Sciatic nerve (tissue), 2 donors: ENCODE results near the gene KDELR3. TPM values are rescaled to one million over a fixed set of nuclear protein-coding genes. Genes with fewer than 3 reads are reported as not detected.

Source experiments
- ATAC-seq: fragments of 200-7000 bp; cut with Tn5 transposase; one replicate; pipeline ENCODE4 v1.9.1; 2020; ENCODE audit warnings: mild to moderate bottlenecking, moderate library complexity
- DNase-seq: peaks from one replicate; pipeline ENCODE4 v3.0.0-alpha.2; 2020; ENCODE audit warnings: low spot score
- intact Hi-C: fragments of 100-400 bp; cut with DNase I; formaldehyde crosslinking; loops from one replicate; pipeline ENCODE4 v1.14.2; 2022
- total RNA-seq: library from RNA; stranded (reverse); fragmentation: NEBNext Ultra II Directional; extraction: Animal tissue kit (Norgen Biotek cat#: 25700); gene quantifications from one replicate; pipeline ENCODE4 v1.2.1, GENCODE V29; 2021
- donor health status: DM: no; HTN: no; CAD: no.
- donor health status: DM: no; HTN: no; CAD: no.

Gene KDELR3
- total RNA-seq, 1 donor from 2014 or later, result 15.4 TPM

DNA sequence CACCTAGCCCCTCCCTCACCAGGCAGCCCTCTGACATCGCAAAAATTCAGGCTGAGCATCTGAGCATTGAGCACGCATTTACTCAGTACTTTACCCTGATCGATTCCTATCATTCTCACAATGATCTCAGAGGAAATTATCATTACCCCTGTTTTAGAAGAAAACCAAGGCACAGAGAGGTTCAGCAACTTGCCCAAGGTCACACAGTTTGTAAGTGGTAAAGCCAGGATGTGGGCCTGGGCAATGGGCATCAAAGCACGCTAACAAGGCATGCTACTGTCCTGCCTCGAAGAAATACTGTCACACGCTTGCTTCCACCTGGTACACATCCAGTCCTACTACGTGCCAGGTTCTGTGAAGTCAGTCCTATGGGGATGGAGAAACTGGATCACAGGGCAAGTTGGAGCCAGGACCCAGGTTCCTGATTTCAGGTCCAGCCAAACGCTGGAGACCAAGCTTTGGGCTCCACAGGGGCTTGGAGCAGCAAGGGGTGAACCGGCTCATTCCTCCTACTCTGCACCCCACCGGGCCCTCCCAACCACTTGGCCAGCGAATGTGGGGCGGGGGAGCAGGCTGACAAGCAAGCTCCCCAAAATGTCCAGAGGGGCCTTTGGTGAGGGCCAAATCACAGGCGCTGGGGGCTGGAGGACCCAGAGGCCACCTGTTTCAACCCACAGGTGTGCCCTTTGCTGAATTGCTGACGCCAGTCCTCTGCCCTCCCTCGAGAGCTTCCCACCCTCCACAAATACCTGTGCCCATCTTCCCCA is 31.1 kb upstream of the KDELR3 start:
- intact Hi-C loops, result no loop called here
- no peak for ATAC-seq

DNA sequence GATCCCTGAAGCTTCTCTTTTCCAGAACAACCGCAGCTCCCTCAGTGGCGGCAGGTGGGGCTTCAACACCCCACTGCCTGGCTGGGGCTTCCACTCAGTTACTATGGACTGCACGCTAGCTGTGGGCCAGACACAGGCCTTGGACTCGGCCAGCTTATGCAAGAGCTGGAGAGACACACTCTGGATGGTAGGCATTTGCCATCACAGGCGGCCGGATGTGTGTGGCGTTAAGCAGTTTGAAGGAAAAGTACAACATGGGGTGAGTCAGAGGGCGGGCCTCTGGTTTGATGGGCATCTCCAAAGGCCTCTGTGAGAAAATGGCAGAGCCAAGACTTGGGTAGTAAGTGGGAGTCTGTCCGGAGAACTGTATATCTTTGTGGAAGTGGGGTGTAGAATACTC is 30.5 kb upstream of the KDELR3 start:
- ATAC-seq, result no peak
- DNase-seq, result no peak
- intact Hi-C loops, result no loop called here

More for the DNA sequence above, 31.1 kb upstream of the KDELR3 start:
- DNase-seq, result no peak

DNA sequence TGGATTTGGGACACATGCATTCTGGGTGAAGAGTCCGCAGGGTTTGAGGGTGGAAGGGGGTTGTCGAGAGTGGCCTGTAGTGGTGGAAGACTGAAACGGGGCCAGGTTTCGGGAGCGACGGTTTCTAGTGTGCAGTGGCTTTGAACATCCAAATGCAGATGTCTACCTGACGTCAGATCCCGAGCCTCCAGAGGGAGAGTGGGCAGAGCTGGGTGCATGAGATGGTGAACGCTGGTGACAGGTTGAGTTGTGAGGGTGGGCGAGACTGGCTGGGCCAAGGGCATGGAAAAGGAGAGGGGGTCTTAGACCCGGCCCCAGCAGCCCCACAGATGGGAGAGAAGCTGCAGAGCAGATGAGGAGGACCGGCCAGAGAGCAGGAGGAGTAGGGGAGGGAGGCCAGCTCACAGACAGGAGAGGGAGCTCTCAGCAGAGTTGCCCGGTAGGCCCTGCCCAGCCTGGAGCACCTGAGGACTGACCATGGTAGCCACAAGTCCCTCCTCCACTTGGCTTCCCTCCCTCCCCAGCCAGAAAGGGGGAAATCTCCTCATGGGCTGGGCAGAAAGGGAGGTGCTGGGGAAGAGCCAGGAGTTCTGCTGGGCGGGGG is 27.0 kb upstream of the KDELR3 start:
- ATAC-seq, result no peak
- intact Hi-C loops, result no loop called here
- DNase-seq, result no peak

DNA sequence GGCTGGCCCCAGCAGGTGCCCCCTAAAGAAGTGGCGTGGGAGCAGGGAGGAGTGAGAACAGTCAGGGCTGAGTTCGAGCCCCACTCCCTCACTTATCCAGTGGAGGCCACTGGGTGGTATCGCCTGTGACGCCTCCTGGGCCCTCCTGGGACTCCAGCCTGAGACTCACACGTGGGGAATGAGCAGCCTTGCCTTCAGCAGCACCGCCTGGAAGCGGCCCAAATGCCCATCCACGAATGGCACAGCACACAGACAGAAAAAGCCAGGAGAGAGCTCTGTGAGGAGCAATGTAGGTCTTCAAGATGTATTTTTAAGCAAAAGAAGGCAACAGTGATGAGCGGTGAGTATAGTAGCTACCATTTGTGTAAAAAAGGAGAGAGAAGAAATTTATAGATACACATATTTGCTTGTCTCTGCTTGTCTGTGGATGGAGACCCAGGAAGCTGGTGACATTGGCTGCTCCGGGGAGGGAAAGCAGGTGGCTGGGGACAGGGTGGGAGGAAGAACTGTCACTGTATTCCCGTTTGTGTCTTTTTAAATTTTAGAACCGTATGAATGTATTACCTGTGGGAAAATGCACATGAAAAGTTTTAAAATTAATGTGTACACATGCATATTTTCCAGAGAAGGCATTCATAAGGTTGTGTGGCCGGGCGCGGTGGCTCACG is 26.1 kb upstream of the KDELR3 start:
- ATAC-seq, result no peak
- no peak for DNase-seq
- intact Hi-C loops, result no loop called here

DNA sequence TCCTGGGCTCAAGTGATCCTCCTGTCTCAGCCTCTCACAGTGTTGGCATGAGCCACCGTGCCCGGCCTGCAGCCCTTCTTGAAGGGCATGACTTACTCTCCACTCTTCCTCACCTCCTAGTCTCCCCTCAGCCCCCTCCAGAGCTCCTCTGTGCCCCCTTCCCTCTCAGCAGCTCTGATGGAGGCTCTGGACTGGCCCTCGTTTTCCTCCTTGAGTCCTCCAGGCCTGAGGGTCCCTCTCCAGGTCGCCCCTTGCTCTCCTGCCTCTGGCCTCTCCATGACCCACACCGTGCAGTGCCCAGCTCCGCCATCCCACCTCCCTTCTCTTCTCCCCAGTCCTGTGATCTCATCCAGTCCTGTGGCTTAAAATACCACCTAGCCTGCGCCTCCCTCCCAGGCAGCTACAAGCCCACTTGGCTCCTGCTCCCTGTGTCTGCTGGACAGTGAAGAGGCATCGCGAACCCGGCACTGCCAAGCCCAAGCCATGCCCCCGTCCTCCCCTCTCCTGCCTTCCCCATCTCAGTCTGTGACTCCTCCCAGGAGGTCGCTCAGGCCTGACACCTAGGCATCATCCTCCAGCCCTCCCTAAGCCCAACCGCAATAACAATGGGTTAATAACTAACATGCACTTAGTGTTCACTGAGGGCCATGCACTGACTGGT is 24.8 kb upstream of the KDELR3 start:
- DNase-seq (no peak), ATAC-seq (no peak)
- intact Hi-C loops, result no loop called here

DNA sequence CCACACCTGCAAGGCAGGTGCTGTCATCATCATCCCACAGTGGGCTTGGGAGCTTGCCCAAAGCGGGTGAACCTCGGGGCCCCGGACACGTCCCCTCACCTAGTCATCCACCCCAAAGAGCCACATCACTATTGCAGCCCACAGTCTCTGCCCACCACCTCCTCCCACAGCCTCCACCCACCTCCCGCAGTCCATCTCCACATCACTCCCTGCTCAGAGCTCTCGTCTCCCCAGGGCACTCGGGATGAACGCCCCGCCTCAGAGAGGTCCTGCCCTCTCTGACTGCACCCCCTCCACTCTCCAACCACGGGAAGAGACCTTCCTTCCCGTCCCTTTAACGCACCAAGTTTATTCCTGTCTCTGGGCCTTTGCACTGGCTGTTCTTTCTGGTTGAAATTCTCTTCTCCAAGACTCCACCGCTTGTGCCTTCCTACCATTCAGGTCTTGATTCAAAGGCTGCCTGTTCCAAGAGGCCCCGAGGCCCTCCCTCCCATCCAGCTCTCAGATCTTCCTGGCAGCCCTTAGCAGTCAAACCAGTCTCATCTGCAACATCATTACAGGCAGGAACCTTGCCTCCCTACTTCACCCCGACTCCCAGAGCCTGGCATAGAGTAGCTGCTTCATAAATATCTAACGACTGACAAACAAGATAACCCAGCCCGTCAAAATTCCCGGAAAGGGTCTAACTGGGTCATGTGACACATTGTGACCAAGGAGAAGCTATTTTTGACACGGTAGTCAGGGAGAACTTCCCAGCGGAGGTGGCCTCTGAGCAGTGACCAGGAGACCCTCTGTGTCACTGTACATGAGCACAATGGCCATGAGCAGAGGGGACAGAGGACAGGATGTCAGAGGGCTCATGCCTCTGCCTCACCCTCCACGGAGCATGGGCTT is 24.0 kb upstream of the KDELR3 start:
- ATAC-seq (no peak), DNase-seq (no peak)
- intact Hi-C loops, result no loop called here

DNA sequence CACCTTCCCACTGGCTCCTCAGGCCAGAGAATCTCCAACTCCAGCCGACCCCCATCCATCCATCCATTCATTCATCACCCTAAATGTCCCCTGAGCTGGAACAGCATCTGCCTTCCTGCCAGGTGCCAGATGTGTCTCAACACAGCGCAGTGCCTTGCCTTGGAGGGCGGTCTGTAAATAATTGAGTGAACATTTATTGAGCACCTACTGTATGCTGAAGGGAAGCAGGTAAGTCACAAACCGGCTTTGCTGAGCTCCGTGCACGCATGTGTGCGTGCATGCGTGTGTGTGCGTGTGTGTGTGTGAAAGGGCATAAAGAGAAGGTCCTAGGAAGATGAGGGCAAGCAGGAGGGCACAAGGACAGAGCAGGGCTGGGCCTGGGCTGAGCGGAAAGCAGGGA is 23.1 kb upstream of the KDELR3 start:
- intact Hi-C loops, result no loop called here
- DNase-seq (no peak), ATAC-seq (no peak)

DNA sequence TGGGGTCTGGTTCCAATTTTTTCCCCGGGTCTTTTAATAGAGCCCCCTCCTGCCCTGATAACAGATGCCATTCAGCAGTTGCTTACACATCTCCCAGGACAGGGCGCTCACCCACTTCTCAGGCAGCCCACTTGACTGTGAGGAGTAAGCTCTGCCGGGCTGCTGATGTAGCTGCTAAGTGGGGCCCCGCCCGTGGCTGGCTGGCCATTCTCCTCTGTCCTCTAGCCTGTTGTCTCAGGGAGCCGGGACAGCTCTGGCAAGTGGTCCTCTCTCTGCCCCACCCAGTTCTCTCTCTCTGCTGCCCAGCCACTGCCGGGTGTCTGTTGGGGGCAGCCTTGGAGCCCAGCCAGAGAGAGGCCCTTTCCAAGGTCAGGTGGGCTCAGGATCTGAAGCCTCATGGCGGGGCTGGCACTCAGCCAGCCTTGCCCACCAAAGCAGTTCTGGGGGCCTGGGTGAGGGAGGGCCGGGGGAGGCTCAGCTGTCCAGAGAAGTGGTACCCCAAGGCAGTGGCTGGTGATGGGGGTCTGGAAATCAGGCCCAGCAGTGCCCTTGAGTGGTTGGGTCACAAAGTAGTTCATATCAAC is 21.8 kb upstream of the KDELR3 start:
- intact Hi-C loops, result no loop called here
- ATAC-seq, result no peak
- DNase-seq, result no peak

DNA sequence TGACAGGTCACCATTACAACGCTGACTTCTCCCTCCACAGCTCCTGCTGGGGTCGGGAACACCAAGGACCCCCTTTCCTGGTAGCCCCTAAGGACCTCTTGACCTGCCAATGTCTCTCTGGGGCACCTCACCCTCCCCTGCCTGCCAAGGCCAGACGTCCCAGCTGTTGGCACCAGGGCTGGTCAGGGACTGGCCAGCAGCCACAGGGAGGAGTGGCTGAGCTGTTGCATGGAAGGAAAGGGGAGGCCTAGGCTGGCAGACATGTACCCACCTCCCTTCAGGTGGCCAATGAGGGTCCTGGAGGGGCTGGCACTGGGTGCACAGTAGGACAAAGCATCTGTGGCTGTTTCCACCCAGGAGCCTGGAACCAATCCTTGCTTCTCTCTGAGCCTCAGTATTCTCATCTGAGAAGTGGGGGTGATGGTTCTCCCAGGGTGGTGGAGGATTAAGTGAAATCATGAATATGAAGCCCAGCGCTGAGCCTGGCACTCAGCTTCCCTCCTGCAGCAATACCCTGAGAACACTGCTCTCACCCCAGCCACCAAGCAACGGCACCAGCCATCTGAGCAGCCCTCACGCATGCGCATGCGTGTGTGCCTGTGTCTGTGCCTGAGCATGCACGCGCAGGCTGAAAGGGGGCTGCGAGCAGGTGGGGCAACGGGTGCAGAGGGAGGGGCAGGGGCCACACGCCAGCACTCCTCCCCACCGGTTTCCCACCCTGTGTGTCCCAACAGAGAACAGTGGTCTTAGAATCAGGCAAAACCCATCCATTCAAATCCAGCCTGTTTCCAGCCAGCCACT is 18.8 kb upstream of the KDELR3 start:
- ATAC-seq (no peak), DNase-seq (no peak)
- intact Hi-C loops, result no loop called here

DNA sequence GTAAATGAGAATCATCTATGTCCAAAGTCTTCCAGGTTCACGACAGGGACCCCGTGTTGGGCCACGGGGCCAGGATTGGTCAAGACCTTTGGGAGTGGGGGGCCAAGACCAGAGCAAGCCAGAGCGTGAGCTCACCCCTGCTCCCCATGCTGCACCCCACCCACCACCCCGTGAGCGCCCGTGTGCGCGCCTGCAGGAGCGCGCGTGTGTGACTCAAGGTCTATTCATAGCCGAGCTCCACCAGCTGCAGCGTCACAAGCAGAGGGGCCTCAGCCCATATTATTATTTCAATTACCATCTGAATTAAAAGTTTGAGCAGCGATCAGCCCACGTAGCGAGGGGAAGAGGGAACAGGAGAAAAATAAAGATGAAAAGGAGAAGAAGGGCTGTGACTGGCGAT is 18.1 kb upstream of the KDELR3 start:
- DNase-seq (no peak), ATAC-seq (no peak)
- intact Hi-C loops, result no loop called here

DNA sequence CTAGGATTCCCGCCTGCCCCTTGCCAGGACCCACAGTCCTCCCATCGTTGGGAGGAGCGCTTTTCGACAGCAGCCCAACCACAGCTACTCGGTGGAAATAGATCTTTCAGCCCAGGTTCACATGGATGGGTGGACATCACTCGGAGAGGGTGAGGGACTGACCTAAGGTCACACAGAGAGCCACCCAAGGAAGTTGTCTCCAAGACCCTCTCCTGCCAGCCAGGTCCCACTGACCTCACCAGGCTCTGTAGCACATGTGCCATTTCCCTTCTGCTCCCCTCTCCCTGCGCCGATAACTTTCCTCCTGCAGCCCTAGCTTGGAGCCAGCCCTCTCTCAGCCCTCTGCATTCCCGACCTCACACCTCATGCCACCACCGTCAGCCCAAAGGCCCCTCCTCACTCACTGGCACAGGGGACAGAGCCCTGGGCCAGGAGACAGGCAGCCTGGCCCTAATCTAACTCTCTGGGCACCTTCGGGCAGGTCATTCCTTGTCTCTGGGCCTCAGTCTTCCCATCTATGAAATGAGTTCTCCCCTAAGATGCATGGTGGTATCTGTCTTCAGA is 17.6 kb upstream of the KDELR3 start:
- intact Hi-C loops, result no loop called here
- ATAC-seq, result no peak
- no peak for DNase-seq

DNA sequence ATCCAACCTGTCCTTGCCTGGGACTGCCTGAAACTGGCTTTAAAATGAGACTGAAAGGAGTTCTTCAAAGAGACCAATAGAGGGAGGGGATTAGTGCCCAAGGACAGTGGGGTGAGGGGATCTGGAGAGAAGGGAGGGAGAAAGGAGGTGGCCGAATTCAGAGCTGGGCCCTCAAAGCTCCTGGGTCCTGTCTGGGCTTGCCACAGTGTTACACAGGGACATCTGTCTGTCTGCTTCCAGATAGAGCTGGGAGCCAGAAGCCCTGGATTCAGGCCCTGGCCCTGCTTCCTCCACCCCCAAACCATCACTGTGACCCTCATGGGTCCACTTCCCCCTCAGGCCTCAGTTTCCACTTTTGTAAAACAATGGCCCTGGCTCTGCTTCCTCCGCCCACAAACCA is 16.5 kb upstream of the KDELR3 start:
- DNase-seq (no peak), ATAC-seq (no peak)
- intact Hi-C loops, result no loop called here

DNA sequence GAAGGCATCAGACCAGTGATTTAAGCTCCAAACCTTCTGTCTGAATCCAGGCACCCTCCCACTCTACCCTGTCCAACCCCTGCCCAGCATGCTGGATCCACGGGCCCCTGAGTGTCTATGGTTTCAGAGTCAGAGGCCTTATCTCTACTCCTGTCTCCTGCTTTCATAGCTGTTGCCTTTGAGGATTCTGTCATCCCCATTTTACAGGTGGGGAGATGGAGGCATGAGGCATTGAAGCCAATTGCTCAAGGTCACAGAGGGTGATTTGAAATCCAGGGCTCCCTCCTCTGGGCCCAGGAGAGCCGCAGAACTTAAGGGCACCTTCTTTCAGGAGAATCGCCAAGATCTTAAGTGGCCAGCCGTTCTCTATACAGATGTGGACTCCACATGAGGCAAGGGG is 16.0 kb upstream of the KDELR3 start:
- intact Hi-C loops, result no loop called here
- ATAC-seq (no peak), DNase-seq (no peak)

DNA sequence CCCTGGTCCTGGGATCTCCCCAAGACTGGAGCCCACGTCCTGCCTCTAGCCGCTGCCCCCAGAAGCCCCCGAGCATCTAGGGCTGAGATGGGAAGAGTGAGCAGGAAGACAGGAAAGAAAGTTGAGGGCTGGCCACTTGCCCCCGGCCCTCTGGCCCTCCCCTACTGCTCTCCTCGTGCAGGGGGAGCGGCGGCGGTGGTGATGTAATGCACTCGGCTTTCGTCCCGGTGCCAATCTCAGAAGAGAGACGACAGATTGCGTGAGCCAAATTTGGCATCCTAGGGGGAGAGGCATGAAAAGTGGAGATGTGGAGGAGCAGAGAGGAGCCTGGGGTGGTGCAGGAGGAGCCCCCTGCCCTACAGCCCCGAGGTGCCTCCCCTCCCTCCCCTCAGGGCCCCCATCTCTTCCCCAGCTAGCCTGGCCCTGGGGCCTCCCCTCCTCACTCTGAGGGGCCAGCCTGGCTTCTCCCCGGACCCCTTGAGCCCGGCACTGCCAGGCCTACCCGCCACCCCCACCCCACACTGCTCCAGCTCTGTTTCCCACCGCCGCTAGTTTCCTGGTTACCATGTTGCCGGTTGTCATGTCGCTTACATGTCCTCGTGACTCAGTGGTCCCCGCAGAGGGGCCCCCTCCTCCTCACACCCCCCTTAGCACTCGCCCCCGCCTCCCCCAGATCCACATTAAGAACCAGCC is 15.4 kb upstream of the KDELR3 start:
- intact Hi-C loops, result no loop called here
- ATAC-seq (peak; percentile 18), DNase-seq (no peak)

DNA sequence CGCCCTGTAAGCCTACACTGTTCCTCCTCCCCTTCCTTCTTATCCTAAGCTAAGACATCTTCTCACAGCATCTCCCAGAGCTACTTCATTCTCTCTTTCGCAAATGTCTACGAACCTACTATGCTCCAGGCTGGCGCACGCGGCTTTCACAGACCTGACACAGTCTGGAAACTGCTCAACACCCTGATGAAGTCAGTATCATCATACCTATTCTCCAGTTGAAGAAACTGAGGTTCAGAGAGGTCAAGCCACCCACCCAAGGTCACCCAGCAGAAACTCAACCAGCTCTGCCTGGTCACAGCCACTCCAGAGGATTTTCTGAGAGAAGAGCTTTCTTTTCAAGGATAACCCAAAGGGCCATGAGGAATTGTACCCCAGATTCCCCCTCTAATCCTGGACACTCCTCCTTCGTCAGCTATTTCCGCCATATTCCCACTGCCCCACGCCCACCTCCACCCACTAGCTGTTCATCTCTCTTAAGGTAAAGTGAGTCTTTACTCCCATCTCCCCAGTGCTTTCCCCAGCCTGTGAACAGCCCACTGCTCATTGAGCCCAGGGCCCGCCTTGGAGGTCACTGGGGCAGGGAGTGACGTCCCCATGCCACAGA is 14.7 kb upstream of the KDELR3 start:
- intact Hi-C loops, result no loop called here
- ATAC-seq (no peak), DNase-seq (no peak)

DNA sequence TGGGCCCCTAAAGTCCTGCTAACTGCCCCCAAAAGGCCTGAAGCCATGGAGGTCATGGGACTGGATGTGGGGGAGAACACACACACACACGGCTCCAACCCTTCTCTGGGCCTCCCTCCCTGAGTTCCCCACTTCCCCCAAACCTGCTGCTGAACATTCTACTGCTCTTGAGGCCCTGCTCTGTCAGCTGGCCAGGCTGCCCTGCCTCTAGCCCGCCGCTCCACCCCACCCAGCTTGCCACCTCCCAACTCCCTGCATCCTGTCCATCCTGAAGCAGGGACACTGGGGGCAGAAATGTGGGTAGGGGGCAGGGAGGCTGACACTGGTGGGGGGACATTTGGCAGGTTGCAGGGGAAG is 13.9 kb upstream of the KDELR3 start:
- DNase-seq, result no peak
- intact Hi-C loops, result no loop called here
- ATAC-seq, result peak; percentile 6
